ENCODE data around the gene STARD6. TPM values are rescaled to one million over a fixed set of nuclear protein-coding genes. Genes with fewer than 3 reads are reported as not detected.

Gene STARD6
- not detected in 5 replicates for total RNA-seq (2022; extraction: Qiagen RNA extraction; ENCODE audit: low read depth)

GRCh38 chr18:54357660-54358494 lies at the start of gene STARD6, which contains the start of gene C18orf54:
TSS of gene STARD6 (minus strand) at chr18:54357858. CDS start at chr18:54354573, 3,285 bp downstream.
TSS of gene C18orf54 (plus strand) at chr18:54357906. CDS start at chr18:54360573, 2,667 bp downstream.

Other genes with a start within 250 kb of the STARD6 start
- gene MBD2, start 133.2 kb downstream of the STARD6 start, total RNA-seq (2022; extraction: Qiagen RNA extraction; ENCODE audit: low read depth) = 35.9 to 62.3 TPM (median 58.3 TPM) in 5 replicates
- 4.7 to 9.0 TPM (median 8.4 TPM) in 5 replicates for gene POLI, start 88.3 kb downstream of the STARD6 start, total RNA-seq (2022; extraction: Qiagen RNA extraction; ENCODE audit: low read depth)
- 1.7 to 4.3 TPM (median 3.3 TPM) in 5 replicates for gene C18orf54, start within 50 bp of the STARD6 start, total RNA-seq (2022; extraction: Qiagen RNA extraction; ENCODE audit: low read depth)
- gene DYNAP, start 233.4 kb upstream of the STARD6 start, total RNA-seq (2022; extraction: Qiagen RNA extraction; ENCODE audit: low read depth) = not detected in 5 replicates